ENCODE measurements around the gene E2F4.

The E2F4 gene

DNA sequence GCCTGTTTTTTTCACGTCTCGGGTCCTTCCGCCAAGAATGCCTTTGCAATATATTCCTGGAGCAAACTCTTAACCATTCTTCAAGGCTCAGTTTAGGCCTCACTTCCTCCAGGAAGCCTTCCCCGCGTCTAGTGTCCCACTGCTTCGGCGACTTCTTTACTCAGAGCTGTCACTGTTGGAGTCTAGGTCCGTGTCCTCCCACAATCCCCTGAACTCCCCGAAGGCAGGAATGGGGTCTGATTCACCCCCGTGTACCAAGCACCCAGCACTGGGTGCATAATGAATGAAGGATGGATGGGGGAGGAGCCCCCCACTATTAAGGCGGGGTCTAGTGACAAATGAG is 8.7 kb upstream of the E2F4 start:
- Histone ChIP-seq H4K5ac (ENCODE audit: low read length) (no peak overlapping the region), H3K4me2 (ENCODE audit: low read length) (peak overlapping the region; percentile 85), H3K27me3 (ENCODE audit: insufficient read depth, low read length, poor library complexity) (no peaks in the 10 kb centered on the region), H3K79me1 (ENCODE audit: low read length) (peaks cover 4% of the 10 kb centered on the region), H3K9ac (ENCODE audit: low read length) (peak overlapping the region; percentile 77), H3K56ac (ENCODE audit: low read length) (peak overlapping the region; percentile 85), H3K23ac (ENCODE audit: low read length) (no peak overlapping the region), H3K36me3 (ENCODE audit: control insufficient read depth, insufficient read depth, low read length) (no peaks in the 10 kb centered on the region), H2BK120ac (ENCODE audit: low read depth, low read length) (no peak overlapping the region), H2BK15ac (replicated peaks; ENCODE audit: low read depth) (no peak overlapping the region), H3K4ac (ENCODE audit: low read depth, low read length) (no peak overlapping the region), H3K4me3 (ENCODE audit: low read length) (peak overlapping the region; percentile 62), H3K18ac (ENCODE audit: low read length) (no peak overlapping the region), H3K79me2 (ENCODE audit: control insufficient read depth, insufficient read depth, low read length) (no peaks in the 10 kb centered on the region), H2AK5ac (ENCODE audit: low read length) (no peak overlapping the region), H3K27ac (ENCODE audit: low read depth, low read length) (no peak overlapping the region), H3K4me1 (ENCODE audit: control insufficient read depth, low read depth, low read length) (peaks cover 3% of the 10 kb centered on the region), H4K8ac (ENCODE audit: low read depth, low read length) (no peak overlapping the region), H2BK5ac (ENCODE audit: low read length) (no peak overlapping the region)
- no CpG with 5 or more reads among the region's 11 CpGs for WGBS (ENCODE audit: extremely low coverage, insufficient coverage, low lambda C conversion rate)
- no peak for DNase-seq

DNA sequence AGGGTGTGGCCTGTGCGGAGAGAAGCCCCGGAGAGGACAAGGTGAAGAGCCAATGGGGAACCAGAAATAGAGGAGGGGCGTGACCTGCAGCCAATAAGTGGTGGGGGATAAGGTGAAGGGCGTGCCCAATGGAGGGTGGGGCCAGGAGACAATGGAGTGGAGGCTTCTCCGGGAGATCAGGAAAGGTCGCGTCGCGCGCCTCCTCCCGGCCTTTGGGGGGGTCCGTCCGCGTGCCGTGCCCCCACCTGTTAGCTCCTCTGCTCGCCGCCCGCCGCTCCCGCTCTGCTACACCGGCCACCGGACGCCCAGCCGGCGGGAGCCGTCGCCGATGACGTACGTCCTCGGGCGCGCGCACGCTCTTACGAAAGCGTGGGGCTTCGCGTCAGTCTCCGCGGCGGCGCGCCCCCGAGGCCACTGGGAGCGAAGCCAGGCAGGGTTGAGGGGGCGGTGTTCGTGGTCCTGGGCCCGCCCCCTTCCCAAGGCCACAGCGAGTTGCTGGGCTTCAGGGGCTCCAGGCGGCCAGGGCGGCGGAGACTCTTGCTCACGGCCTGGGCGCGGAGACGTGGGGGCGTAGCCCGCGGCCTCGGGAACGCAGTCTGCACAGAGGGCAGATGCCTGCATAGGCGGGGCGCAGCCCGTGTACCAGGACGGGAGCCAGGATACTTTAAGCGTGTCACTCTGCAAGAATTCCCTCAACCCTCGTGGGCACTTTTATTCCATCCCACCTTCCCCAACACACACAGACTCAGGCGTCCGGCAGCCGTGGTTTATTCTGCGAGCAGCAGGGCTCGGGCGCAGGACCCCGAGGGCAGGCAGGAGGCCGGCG is 8.1 kb upstream of the E2F4 start, which contains the start of gene MATCAP1:
MATCAP1 (minus strand) TSS at position 337 of the 826 bp plus-strand sequence. CDS start 3,353 bp downstream, outside the sequence.
- DNase-seq: peak; percentile 99
- no peak within 1 kb of the TSS for H3K27ac ChIP-seq (ENCODE audit: low read depth, low read length)
- H3K36me3 ChIP-seq (ENCODE audit: control insufficient read depth, insufficient read depth, low read length): no peaks in the 10 kb centered on the region
- no peak within 1 kb of the TSS for H4K8ac ChIP-seq (ENCODE audit: low read depth, low read length)
- H3K79me2 ChIP-seq (ENCODE audit: control insufficient read depth, insufficient read depth, low read length): no peaks in the 10 kb centered on the region
- H2AK5ac ChIP-seq (ENCODE audit: low read length): peak within 1 kb of the TSS; percentile 73
- H3K18ac ChIP-seq (ENCODE audit: low read length): peak within 1 kb of the TSS; percentile 15
- H3K27me3 ChIP-seq (ENCODE audit: insufficient read depth, low read length, poor library complexity): no peaks in the 10 kb centered on the region
- peak within 1 kb of the TSS; percentile 92 for H3K4me2 ChIP-seq (ENCODE audit: low read length)
- H3K4me3 ChIP-seq (ENCODE audit: low read length): peak within 1 kb of the TSS; percentile 63
- H3K23ac ChIP-seq (ENCODE audit: low read length): peak within 1 kb of the TSS; percentile 19
- H2BK15ac ChIP-seq (replicated peaks; ENCODE audit: low read depth): no peak within 1 kb of the TSS
- peak within 1 kb of the TSS; percentile 72 for H2BK5ac ChIP-seq (ENCODE audit: low read length)
- no peak within 1 kb of the TSS for H2BK120ac ChIP-seq (ENCODE audit: low read depth, low read length)
- no CpG with 5 or more reads among the region's 77 CpGs for WGBS (ENCODE audit: extremely low coverage, insufficient coverage, low lambda C conversion rate)
- peak within 1 kb of the TSS; percentile 98 for H3K56ac ChIP-seq (ENCODE audit: low read length)
- no peak within 1 kb of the TSS for H4K5ac ChIP-seq (ENCODE audit: low read length)
- peak within 1 kb of the TSS; percentile 85 for H3K9ac ChIP-seq (ENCODE audit: low read length)
- no peak within 1 kb of the TSS for H3K4ac ChIP-seq (ENCODE audit: low read depth, low read length)
- peaks cover 4% of the 10 kb centered on the region for H3K79me1 ChIP-seq (ENCODE audit: low read length)
- H3K4me1 ChIP-seq (ENCODE audit: control insufficient read depth, low read depth, low read length): peaks cover 3% of the 10 kb centered on the region

DNA sequence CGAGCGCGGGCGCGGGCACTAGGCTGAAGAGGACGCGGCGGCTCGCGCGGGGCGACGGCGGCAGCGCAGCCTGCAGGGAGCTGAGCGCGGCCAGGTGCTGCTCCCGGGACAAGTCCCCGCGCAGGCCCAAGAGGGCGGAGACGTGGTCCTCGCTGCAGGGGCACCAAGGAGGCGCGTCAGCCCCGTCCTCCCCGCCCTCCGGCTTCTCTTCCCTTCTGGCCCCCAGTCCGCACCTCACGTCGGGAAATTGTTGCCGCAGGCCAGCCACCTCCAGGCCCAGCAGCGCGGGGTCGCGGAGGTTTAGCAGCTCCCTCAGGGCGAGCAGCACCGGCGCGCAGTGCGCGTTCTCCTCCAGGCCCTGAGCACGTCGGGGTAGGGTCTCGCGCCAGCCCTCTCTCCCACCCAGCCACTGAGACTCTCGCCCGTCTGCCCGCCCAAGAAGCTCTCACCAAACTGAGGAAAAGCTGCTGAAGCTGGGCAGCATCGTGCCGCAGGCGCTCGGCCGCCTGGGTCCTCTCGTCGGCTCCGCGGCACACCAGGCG is 7.4 kb upstream of the E2F4 start:
- H3K9ac ChIP-seq (ENCODE audit: low read length): peak overlapping the region; percentile 69
- H4K5ac ChIP-seq (ENCODE audit: low read length): no peak overlapping the region
- H3K79me2 ChIP-seq (ENCODE audit: control insufficient read depth, insufficient read depth, low read length): no peaks in the 10 kb centered on the region
- peak overlapping the region; percentile 65 for H3K56ac ChIP-seq (ENCODE audit: low read length)
- no peaks in the 10 kb centered on the region for H3K36me3 ChIP-seq (ENCODE audit: control insufficient read depth, insufficient read depth, low read length)
- peaks cover 3% of the 10 kb centered on the region for H3K4me1 ChIP-seq (ENCODE audit: control insufficient read depth, low read depth, low read length)
- no peak overlapping the region for H2BK15ac ChIP-seq (replicated peaks; ENCODE audit: low read depth)
- peaks cover 4% of the 10 kb centered on the region for H3K79me1 ChIP-seq (ENCODE audit: low read length)
- no peaks in the 10 kb centered on the region for H3K27me3 ChIP-seq (ENCODE audit: insufficient read depth, low read length, poor library complexity)
- peak overlapping the region; percentile 92 for H3K4me2 ChIP-seq (ENCODE audit: low read length)
- peak; percentile 36 for DNase-seq
- H3K27ac ChIP-seq (ENCODE audit: low read depth, low read length): no peak overlapping the region
- no peak overlapping the region for H2BK5ac ChIP-seq (ENCODE audit: low read length)
- H3K4ac ChIP-seq (ENCODE audit: low read depth, low read length): no peak overlapping the region
- H2AK5ac ChIP-seq (ENCODE audit: low read length): no peak overlapping the region
- H3K4me3 ChIP-seq (ENCODE audit: low read length): peak overlapping the region; percentile 30
- H2BK120ac ChIP-seq (ENCODE audit: low read depth, low read length): no peak overlapping the region
- WGBS (ENCODE audit: extremely low coverage, insufficient coverage, low lambda C conversion rate): no CpG with 5 or more reads among the region's 59 CpGs
- H3K18ac ChIP-seq (ENCODE audit: low read length): no peak overlapping the region
- no peak overlapping the region for H4K8ac ChIP-seq (ENCODE audit: low read depth, low read length)
- H3K23ac ChIP-seq (ENCODE audit: low read length): peak overlapping the region; percentile 19

DNA sequence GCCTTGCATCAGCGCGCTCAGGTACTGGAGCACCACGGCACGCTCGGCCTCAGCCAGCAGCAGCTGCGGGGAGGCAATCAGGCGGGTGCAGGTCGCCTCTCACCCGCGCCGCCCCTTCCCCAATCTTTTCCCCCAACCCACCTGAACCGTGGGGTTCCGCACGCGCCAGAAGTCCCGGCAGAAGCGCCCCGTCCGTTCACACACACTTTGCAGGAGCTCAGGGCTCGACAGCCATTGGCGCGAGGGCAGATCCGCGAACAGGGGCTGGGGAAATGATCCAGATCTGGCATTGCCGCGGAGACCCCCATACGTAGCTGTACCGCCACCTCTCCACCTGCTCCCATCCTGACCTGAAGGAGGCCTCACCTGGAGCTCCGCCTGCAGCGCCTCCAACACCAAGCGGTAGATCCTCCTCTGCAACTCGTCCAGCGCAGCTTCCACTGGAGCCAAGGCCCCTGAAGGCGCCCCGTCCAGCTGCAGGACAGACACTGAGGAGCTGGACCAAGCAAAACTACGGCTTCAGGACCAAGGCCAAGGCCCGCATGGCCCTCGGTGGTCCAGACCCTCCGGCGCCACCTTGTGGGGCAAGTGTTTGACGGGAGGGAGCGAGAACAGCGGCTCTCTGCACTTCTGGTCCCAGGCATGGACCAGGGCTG is 6.8 kb upstream of the E2F4 start:
- Histone ChIP-seq H4K5ac (ENCODE audit: low read length) (no peak overlapping the region), H3K4me1 (ENCODE audit: control insufficient read depth, low read depth, low read length) (peaks cover 3% of the 10 kb centered on the region), H3K9ac (ENCODE audit: low read length) (no peak overlapping the region), H3K27ac (ENCODE audit: low read depth, low read length) (no peak overlapping the region), H3K4me3 (ENCODE audit: low read length) (no peak overlapping the region), H2BK15ac (replicated peaks; ENCODE audit: low read depth) (no peak overlapping the region), H2BK120ac (ENCODE audit: low read depth, low read length) (no peak overlapping the region), H3K79me1 (ENCODE audit: low read length) (peaks cover 4% of the 10 kb centered on the region), H3K56ac (ENCODE audit: low read length) (no peak overlapping the region), H2AK5ac (ENCODE audit: low read length) (no peak overlapping the region), H3K4ac (ENCODE audit: low read depth, low read length) (no peak overlapping the region), H3K79me2 (ENCODE audit: control insufficient read depth, insufficient read depth, low read length) (no peaks in the 10 kb centered on the region), H3K4me2 (ENCODE audit: low read length) (no peak overlapping the region), H3K27me3 (ENCODE audit: insufficient read depth, low read length, poor library complexity) (no peaks in the 10 kb centered on the region), H2BK5ac (ENCODE audit: low read length) (no peak overlapping the region), H4K8ac (ENCODE audit: low read depth, low read length) (no peak overlapping the region), H3K18ac (ENCODE audit: low read length) (no peak overlapping the region), H3K23ac (ENCODE audit: low read length) (no peak overlapping the region), H3K36me3 (ENCODE audit: control insufficient read depth, insufficient read depth, low read length) (no peaks in the 10 kb centered on the region)
- WGBS (ENCODE audit: extremely low coverage, insufficient coverage, low lambda C conversion rate): no CpG with 5 or more reads among the region's 43 CpGs
- peak; percentile 94 for DNase-seq

DNA sequence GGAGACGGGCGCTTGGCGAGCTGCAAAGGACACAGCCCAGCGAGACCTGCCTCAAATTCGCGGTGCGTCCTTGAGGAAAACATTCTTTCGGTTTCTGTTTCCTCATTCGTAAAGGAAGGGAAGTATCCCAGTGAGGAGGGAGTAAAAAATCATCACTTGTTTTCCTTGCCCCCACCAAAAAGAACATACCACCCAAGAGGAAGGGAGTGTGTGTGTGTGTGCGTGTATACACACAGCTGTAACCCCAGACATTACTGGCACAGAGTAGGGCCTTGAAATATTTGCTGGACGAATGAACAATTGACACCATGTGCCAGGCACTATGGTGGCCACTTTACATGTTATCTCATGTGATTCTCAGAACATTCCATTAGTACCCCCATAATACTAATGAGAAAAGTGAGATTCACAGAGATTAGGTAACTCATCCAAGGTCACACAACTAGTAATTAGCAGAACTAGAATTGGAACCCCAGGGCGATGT is 6.3 kb upstream of the E2F4 start:
- no peaks in the 10 kb centered on the region for H3K79me2 ChIP-seq (ENCODE audit: control insufficient read depth, insufficient read depth, low read length)
- H3K9ac ChIP-seq (ENCODE audit: low read length): no peak overlapping the region
- no peak overlapping the region for H2BK120ac ChIP-seq (ENCODE audit: low read depth, low read length)
- no peak overlapping the region for H2BK5ac ChIP-seq (ENCODE audit: low read length)
- H3K23ac ChIP-seq (ENCODE audit: low read length): no peak overlapping the region
- no peak overlapping the region for H4K5ac ChIP-seq (ENCODE audit: low read length)
- H3K4me1 ChIP-seq (ENCODE audit: control insufficient read depth, low read depth, low read length): peaks cover 3% of the 10 kb centered on the region
- peaks cover 4% of the 10 kb centered on the region for H3K79me1 ChIP-seq (ENCODE audit: low read length)
- H2BK15ac ChIP-seq (replicated peaks; ENCODE audit: low read depth): no peak overlapping the region
- no peaks in the 10 kb centered on the region for H3K36me3 ChIP-seq (ENCODE audit: control insufficient read depth, insufficient read depth, low read length)
- H3K18ac ChIP-seq (ENCODE audit: low read length): no peak overlapping the region
- no peak overlapping the region for H4K8ac ChIP-seq (ENCODE audit: low read depth, low read length)
- no peak overlapping the region for H2AK5ac ChIP-seq (ENCODE audit: low read length)
- no peak overlapping the region for H3K4me3 ChIP-seq (ENCODE audit: low read length)
- H3K4me2 ChIP-seq (ENCODE audit: low read length): no peak overlapping the region
- H3K27me3 ChIP-seq (ENCODE audit: insufficient read depth, low read length, poor library complexity): no peaks in the 10 kb centered on the region
- no peak overlapping the region for H3K4ac ChIP-seq (ENCODE audit: low read depth, low read length)
- H3K27ac ChIP-seq (ENCODE audit: low read depth, low read length): no peak overlapping the region
- DNase-seq: no peak
- WGBS (ENCODE audit: extremely low coverage, insufficient coverage, low lambda C conversion rate): no CpG with 5 or more reads among the region's 12 CpGs
- no peak overlapping the region for H3K56ac ChIP-seq (ENCODE audit: low read length)

All from mesendoderm (in vitro differentiated cells).